ENCODE results near the gene BSN.

DNA sequence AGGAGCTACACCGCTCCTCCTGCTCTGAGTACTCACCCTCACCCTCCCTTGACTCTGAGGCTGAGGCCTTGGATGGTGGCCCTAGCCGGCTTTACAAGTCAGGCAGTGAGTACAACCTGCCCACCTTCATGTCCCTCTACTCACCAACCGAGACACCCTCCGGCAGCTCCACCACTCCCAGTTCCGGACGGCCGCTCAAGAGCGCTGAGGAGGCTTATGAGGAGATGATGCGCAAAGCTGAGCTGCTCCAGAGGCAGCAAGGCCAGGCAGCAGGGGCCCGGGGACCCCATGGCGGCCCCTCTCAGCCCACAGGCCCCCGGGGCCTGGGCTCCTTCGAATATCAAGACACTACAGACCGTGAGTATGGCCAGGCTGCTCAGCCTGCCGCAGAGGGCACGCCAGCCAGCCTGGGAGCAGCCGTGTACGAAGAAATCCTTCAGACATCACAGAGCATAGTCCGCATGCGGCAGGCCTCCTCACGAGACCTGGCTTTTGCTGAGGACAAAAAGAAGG, 98.7 kb downstream of the BSN start:
- TF ChIP-seq, protein P1, sequence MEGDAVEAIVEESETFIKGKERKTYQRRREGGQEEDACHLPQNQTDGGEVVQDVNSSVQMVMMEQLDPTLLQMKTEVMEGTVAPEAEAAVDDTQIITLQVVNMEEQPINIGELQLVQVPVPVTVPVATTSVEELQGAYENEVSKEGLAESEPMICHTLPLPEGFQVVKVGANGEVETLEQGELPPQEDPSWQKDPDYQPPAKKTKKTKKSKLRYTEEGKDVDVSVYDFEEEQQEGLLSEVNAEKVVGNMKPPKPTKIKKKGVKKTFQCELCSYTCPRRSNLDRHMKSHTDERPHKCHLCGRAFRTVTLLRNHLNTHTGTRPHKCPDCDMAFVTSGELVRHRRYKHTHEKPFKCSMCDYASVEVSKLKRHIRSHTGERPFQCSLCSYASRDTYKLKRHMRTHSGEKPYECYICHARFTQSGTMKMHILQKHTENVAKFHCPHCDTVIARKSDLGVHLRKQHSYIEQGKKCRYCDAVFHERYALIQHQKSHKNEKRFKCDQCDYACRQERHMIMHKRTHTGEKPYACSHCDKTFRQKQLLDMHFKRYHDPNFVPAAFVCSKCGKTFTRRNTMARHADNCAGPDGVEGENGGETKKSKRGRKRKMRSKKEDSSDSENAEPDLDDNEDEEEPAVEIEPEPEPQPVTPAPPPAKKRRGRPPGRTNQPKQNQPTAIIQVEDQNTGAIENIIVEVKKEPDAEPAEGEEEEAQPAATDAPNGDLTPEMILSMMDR (conservative IDR thresholded peaks at IDR 0.05 in 1 of 2, IDR thresholded peaks at IDR 0.05 in 1 of 2; ENCODE audit: low read depth in 1 of 2, low read length in 2 of 2), result no peak
- TF ChIP-seq EZH2 (IDR thresholded peaks at IDR 0.05; ENCODE audit: low read length, missing control alignments), result no peak

All from fibroblast of lung (primary cell).